Activated effector memory CD4-positive, alpha-beta T cell treated with Interleukin-2 at 50 U/mL for 16 hours (primary cell): ENCODE results near the gene GZMA.
"Not testable (repeated sequence)": the region's sequence is repeated elsewhere in the genome, so short reads cannot be mapped to it uniquely, and the experiment has no call there.

Source experiments
- DNase-seq: peaks from one replicate; pipeline ENCODE4 v3.0.0-alpha.2; 2020

Gene GZMA

DNA sequence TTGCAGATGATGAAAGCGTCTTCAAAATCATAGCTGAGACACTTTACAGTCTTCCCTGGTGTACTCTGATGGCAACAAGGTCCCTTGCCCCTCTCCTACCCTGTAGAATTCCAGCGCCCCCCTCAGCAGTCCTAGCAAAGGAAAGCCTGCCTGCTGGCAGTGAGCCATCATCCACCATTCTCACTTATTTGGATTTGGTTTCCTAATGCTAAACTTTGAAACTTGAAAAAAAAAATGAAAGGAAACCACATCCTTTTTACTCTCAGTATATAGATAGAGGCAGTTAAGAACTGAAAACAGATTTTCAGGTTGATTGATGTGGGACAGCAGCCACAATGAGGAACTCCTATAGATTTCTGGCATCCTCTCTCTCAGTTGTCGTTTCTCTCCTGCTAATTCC lies at the start of gene GZMA:
Gene GZMA (plus strand): TSS at position 299 of the 400 bp plus-strand sequence. CDS start 37 bp downstream, at position 336.
- peak; percentile 16 for DNase-seq

- DNase-seq: no peak
Measured at GRCh38 chr5:55055183-55055582, 47.3 kb upstream of the GZMA start.

DNA sequence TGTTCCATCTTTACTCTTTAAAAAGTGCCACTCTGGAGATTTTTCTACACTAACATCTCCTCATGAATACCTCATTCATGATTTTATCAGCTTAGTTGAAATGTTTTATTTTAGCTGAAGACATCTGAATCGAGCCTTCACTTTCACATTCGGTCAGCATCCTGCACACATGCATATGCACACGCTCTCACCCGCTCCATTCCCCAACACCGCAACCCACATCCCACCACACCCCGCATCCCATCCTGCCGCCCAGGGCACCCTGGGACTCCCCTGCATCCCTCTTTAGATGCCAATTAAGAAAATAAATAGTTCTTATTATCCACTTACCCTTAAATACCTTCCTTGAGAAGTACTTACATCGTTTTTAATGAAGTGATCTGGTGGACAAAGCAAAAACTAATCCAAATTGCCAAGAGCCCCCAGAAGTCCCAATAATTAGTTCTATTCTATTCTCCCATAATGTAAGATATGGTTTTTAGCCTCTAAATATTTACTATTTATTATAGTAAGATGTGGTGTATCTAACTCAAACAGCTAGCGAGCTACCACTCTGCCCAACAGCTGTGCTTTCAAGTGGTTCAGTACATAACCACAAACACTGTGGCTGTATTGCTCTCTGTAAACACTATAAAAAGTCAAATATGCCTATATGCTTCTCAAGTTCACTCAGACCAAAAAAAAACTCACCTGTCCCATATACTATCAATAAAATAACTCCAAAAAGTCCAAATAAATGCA lies 40.2 kb upstream of the GZMA start:
- peak; percentile 41 for DNase-seq

DNA sequence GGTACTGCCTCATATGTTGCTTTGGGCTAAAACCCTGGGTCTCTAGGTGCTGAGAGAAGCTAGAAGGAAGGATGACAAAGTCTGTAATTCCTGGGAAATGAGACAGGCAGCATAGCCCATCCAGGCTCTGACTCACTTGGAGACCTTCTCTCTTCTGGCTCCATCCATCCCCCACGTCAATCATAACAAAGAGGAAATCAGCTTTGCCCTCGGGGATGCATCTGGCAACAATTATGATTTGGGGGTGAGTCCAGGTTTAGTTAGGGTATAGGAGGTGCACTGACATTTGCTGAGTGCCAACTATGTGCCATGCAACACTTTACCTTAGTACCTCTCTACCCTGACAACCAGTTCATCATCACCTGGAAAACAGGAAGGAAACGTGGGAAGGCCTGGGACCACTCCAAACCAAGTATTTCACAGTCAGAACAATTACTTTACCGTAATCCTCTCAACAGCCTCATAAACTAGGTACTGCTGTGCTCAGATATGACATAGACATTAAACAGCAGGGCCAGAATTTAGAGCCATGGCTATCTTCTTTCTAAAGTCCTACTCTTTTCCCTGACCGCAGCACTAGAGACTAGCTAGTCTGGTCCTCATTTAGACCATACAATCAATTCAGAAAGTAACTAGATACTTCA lies 39.1 kb upstream of the GZMA start:
- DNase-seq: no peak

GRCh38 chr5:55063899-55064298 lies 38.5 kb upstream of the GZMA start:
- DNase-seq: no peak

DNA sequence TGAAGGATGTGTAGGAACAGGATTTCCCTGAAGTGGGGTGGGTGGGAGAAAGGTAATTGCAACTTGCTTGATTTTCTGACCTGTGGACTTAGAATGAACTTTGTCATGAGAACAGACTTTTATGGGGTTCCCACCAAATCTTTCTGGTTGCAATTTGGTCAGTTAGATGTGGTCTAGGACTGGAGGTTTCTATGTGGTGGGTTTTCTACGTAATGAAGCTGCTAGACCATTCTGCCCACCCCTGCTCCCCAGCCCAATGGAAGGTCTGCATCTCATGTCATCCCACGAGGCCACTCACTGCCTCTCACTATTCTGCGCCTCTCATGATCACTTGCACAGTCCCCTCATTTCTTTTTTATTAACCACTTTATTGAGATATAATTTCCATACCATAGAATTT lies 37.9 kb upstream of the GZMA start:
- no peak for DNase-seq

DNA sequence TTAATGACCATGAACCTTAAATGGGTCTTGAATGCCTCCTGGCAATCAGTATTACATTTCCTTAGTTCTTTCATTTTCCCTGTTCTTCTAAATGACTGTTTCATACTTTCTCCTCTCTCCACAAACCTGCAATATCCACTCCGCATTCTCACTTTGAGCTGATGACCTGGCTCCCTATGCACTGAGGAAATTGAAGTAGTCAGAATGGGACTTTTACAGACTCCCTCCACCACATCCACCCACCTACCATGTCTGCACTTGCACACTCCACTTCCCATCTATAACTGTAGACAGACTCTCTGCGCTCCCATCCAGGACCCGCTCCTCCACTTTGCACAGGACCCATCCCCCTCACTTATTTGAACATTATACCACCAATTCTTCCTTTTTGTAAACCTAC lies 36.2 kb upstream of the GZMA start:
- no peak for DNase-seq

- DNase-seq: no peak
Measured at GRCh38 chr5:55070968-55071367, 31.5 kb upstream of the GZMA start.

GRCh38 chr5:55071413-55071812 lies 31.0 kb upstream of the GZMA start:
- DNase-seq: no peak

DNA sequence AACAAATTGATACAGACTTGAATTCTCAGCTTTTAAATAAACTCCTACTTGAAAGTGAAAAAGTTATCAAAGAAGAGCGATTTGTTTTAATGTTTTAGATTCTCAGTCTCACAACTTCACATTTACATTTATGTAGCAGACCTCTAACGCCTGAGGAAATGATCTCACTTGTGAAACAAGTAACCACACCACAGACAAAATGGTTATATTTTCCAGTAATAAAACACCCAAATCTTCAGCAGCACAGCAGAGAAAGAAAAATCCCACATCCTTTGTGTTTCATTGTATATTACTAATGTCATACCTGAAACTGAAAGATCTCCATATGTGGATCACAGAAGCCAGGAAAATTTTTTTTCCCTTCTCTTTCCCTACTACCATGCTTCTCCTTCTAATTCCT lies 29.8 kb upstream of the GZMA start:
- DNase-seq: no peak

- DNase-seq: no peak
Measured at GRCh38 chr5:55073211-55073610, 29.2 kb upstream of the GZMA start.

DNA sequence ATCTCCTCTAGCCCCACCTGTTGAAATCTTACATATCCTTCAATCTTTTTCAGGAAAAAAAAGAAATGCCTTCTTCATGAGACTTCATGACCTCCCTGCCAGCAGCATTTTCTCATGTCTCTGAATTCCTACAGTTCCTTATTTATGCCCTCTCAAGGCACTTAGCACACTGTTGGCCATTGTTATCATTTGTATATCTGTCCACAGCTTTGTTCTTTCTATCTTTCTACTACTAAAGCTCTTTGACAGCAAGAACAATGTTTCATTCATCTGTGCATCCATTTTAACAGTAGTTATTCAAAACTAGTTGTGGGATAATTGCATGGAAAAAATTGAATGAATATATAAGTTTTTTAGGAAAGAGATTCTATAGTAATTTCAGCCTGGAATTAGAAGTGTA lies 20.9 kb upstream of the GZMA start:
- no peak for DNase-seq

DNA sequence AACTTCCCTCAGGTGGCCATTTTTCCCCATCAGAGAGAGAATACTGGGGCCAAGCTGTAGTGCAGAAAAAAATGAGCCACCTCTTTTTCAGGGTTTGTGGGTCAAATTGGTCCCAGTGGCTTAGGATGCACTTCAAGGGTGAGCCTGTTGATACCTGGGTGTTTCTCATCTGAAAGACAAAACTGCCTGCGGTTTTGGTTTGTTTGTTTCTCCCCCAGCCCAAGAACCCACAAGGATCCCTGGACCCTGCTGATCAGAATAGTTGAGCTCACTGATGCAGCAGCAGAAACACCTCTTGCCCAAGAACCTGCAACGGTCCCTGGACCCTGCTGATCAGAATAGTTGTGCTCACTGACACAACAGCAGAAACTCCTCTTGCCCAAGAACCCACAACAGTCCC lies 13.1 kb upstream of the GZMA start:
- not testable (repeated sequence) for DNase-seq

GRCh38 chr5:55091011-55091410 lies 11.4 kb upstream of the GZMA start:
- DNase-seq: not testable (repeated sequence)

DNA sequence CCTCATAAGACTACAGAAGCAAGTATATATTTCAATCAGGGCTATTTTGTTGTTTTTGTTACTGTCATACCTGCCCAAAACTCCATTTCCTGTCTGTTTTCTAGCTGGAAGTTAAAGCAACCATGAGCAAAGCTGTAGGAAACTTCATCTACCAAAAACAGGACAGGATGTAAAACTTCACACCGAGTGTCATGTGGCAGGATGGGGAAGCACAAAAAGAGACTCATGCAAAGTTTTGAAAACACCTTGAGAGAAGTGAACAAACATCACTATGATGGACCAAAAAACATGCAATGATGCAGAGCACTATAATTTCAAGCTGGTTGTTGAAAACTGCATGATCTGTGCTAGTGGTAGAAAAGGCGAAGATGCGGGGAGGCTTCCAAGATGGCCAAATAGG lies 6.3 kb upstream of the GZMA start:
- DNase-seq: no peak

DNA sequence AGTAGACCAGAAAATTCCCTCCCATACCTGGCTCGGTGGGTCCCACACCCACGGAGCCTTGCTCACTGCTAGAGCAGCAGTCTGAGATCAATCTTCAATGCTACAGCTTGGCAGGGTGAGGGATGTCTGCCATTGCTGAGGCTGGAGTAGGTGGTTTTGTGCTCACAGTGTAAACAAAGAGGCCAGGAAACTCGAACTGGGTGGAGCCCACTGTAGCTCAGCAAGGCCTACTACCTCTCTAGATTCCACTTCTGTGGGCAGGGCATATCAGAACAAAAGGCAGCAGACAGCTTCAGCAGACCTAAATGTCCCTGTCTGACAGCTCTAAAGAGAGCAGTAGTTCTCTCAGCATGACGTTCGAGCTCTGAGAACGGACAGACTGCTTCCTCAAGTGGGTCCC lies 5.6 kb upstream of the GZMA start:
- peak; percentile 56 for DNase-seq

DNA sequence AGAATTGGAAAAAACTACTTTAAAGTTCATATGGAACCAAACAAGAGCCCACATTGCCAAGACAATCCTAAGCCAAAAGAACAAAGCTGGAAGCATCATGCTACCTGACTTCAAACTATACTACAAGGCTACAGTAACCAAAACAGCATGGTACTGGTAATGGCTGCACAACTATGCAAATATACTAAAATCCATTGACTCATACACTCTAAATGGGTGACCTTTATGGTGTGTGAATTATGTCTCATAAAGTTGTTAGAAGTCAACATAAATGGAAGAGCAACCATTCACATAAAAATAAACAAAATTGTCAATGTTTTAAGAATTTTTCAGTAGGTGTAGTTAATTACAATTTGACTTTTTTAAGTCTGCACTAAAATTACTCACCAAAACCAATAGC lies 1.3 kb upstream of the GZMA start:
- not testable (repeated sequence) for DNase-seq

GRCh38 chr5:55101556-55102276 lies 730 bp upstream of the GZMA start:
- no peak for DNase-seq

DNA sequence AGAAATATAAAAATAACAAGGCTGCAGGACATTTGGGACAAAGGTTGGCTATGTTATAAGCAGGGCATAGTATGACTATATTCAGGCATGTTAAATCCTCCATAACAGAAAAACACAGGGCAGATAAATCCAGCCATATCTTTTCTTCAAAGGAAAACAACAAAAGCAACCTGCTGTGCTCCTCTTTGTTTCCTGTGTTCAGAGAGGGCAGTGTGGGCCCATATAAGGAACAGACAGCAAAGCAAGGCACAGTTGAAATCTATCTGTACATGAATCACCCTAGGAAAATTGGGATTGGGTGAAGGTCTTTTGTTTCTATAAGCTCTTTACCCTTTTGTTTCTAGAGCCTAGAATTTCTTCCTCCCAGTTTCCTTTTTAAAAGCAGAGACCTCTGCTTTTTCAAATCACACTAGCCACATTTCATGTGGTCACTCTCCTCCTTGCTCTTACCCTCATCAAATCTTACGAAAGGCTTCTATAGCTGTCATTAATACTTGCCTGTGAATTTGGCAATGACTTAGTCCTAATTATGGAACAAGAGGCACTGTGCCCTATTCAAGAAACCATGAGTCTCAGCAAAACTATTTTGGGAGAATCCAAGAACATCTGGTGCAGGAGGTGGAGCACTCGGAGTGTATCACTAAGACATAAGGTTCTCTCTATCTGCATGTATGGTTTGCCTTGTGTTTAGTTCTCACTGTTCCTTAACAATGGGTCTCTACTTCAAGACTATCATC lies 1.8 kb downstream of the GZMA start:
- no peak for DNase-seq

- no peak for DNase-seq
Measured at GRCh38 chr5:55104946-55105701, 2.7 kb downstream of the GZMA start.

GRCh38 chr5:55105976-55106375 lies 3.5 kb downstream of the GZMA start:
- not testable (repeated sequence) for DNase-seq

- DNase-seq: no peak
Measured at GRCh38 chr5:55108661-55109060, 6.2 kb downstream of the GZMA start.

DNA sequence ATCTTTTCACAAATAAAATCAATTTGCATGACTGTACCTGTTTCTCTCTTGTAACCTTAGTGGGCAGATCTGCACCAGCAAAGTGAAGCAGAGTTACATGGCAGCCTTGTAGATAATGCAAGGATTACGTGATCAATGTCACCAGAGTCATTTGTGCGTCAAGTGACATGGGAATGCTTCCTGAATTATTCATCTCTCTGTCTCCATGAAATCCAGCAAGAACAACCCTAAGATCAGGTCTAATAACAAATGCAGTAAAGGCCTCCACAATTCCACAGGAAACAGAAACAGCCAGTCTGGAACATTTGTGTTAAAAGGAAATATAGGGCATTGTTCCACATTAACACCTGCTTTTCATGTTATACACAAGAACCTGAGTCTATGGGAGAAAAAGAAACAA lies 7.8 kb downstream of the GZMA start:
- DNase-seq: no peak
